ENCODE measurements around the gene IZUMO2. TPM values are rescaled to one million over a fixed set of nuclear protein-coding genes. Genes with fewer than 3 reads are reported as not detected.

The IZUMO2 gene
- total RNA-seq (2022): not detected in 2 replicates
- not detected for Bru-seq, nascent RNA
- not detected for BruChase-seq, experiment 1, labeled RNA remaining after a 6-hour chase
- not detected for BruChase-seq, experiment 2, labeled RNA remaining after a 2-hour chase
- long read RNA-seq: 0 reads

GRCh38 chr19:50162988-50163387 is at the start of gene IZUMO2:
Gene IZUMO2, minus strand, starts transcription at chr19:50163281. Its CDS starts 87 bp downstream, at chr19:50163194.
- BruUV-seq (replicated peaks): no TSS peak
- no peaks in the 10 kb centered on the region for H3K4me1 Mint-ChIP-seq (ENCODE audit: insufficient read depth, unreplicated experiment)
- no peak within 1 kb of the TSS for H3K27ac Mint-ChIP-seq (ENCODE audit: low read depth, unreplicated experiment)
- no peak within 1 kb of the TSS for H3K4me3 Mint-ChIP-seq (ENCODE audit: unreplicated experiment)
- TF ChIP-seq CTCF (IDR thresholded peaks at IDR 0.05; ENCODE audit: unreplicated experiment): no peak
- no peaks in the 10 kb centered on the region for H3K27me3 Mint-ChIP-seq (ENCODE audit: insufficient read depth, unreplicated experiment)
- ChIA-PET CTCF (no interaction called here), POLR2A (no interaction called here)
- intact Hi-C loops (cut with micrococcal nuclease): no loop called here
- no peak for DNase-seq (ENCODE audit: unreplicated experiment)
- no peaks in the 10 kb centered on the region for H3K36me3 Mint-ChIP-seq (ENCODE audit: insufficient read depth, unreplicated experiment)
- peaks cover 32% of the 10 kb centered on the region for H3K9me3 Mint-ChIP-seq (ENCODE audit: unreplicated experiment)

- no peaks in the 10 kb centered on the region for H3K36me3 Mint-ChIP-seq (ENCODE audit: insufficient read depth, unreplicated experiment)
- no peaks in the 10 kb centered on the region for H3K4me1 Mint-ChIP-seq (ENCODE audit: insufficient read depth, unreplicated experiment)
- BruUV-seq (replicated peaks): no TSS peak
- ChIA-PET POLR2A (no interaction called here), CTCF (interaction anchor here (0.6 kb wide), 1 partner anchor 571 kb away, joined by 4 read pairs; no protein-coding TSS in a partner anchor)
- DNase-seq (ENCODE audit: unreplicated experiment): no peak
- H3K4me3 Mint-ChIP-seq (ENCODE audit: unreplicated experiment): no peak overlapping the region
- no peak overlapping the region for H3K27ac Mint-ChIP-seq (ENCODE audit: low read depth, unreplicated experiment)
- intact Hi-C loops (cut with micrococcal nuclease): no loop called here
- no peak for TF ChIP-seq CTCF (IDR thresholded peaks at IDR 0.05; ENCODE audit: unreplicated experiment)
- peaks cover 25% of the 10 kb centered on the region for H3K9me3 Mint-ChIP-seq (ENCODE audit: unreplicated experiment)
- no peaks in the 10 kb centered on the region for H3K27me3 Mint-ChIP-seq (ENCODE audit: insufficient read depth, unreplicated experiment)
Observed at GRCh38 chr19:50210425-50210824, 47.3 kb upstream of the IZUMO2 start.

- POLR2A ChIA-PET: no interaction called here
- TF ChIP-seq CTCF (IDR thresholded peaks at IDR 0.05; ENCODE audit: unreplicated experiment): no peak
- no TSS peak for BruUV-seq (replicated peaks)
- Mint-ChIP-seq H3K4me1 (ENCODE audit: insufficient read depth, unreplicated experiment) (no peaks in the 10 kb centered on the region), H3K27ac (ENCODE audit: low read depth, unreplicated experiment) (no peak overlapping the region), H3K9me3 (ENCODE audit: unreplicated experiment) (peaks cover 25% of the 10 kb centered on the region), H3K27me3 (ENCODE audit: insufficient read depth, unreplicated experiment) (no peaks in the 10 kb centered on the region), H3K4me3 (ENCODE audit: unreplicated experiment) (no peak overlapping the region), H3K36me3 (ENCODE audit: insufficient read depth, unreplicated experiment) (no peaks in the 10 kb centered on the region)
- DNase-seq (ENCODE audit: unreplicated experiment): no peak
- CTCF ChIA-PET: no interaction called here
- intact Hi-C loops (cut with micrococcal nuclease): no loop called here
Observed at GRCh38 chr19:50209131-50209530, 46.0 kb upstream of the IZUMO2 start.

GRCh38 chr19:50207730-50208129 is 44.6 kb upstream of the IZUMO2 start:
- no peak overlapping the region for H3K27ac Mint-ChIP-seq (ENCODE audit: low read depth, unreplicated experiment)
- H3K4me3 Mint-ChIP-seq (ENCODE audit: unreplicated experiment): no peak overlapping the region
- CTCF ChIA-PET: interaction anchor here (1.2 kb wide), 1 partner anchor 27 kb away, joined by 4 read pairs; no protein-coding TSS in a partner anchor

More at GRCh38 chr19:50207730-50208129, 44.6 kb upstream of the IZUMO2 start:
- TF ChIP-seq CTCF (IDR thresholded peaks at IDR 0.05; ENCODE audit: unreplicated experiment): no peak
- Mint-ChIP-seq H3K36me3 (ENCODE audit: insufficient read depth, unreplicated experiment) (no peaks in the 10 kb centered on the region), H3K9me3 (ENCODE audit: unreplicated experiment) (peaks cover 25% of the 10 kb centered on the region), H3K27me3 (ENCODE audit: insufficient read depth, unreplicated experiment) (no peaks in the 10 kb centered on the region), H3K4me1 (ENCODE audit: insufficient read depth, unreplicated experiment) (no peaks in the 10 kb centered on the region)
- no TSS peak for BruUV-seq (replicated peaks)
- intact Hi-C loops (cut with micrococcal nuclease): no loop called here
- no peak for DNase-seq (ENCODE audit: unreplicated experiment)
- POLR2A ChIA-PET: no interaction called here
